Measurements from ENCODE around the gene FABP6. TPM values are rescaled to one million over a fixed set of nuclear protein-coding genes. Genes with fewer than 3 reads are reported as not detected.

The FABP6 gene
- total RNA-seq, 1 experiment from 2014 or later, result not detected

GRCh38 chr5:160270704-160271103 lies 41.4 kb downstream of the FABP6 start:
- 0 out of 2 replicates have a peak, but pooled peaks cover 5% of the 10 kb centered on the region for H3K4me1 ChIP-seq
- no peaks in the 10 kb centered on the region for H3K27me3 Mint-ChIP-seq (ENCODE audit: insufficient read depth, unreplicated experiment)
- no TSS peak for BruUV-seq (replicated peaks)
- peaks cover 25% of the 10 kb centered on the region for H3K36me3 Mint-ChIP-seq (ENCODE audit: insufficient read depth, unreplicated experiment)
- no peaks in the 10 kb centered on the region for H3K9me3 Mint-ChIP-seq (ENCODE audit: unreplicated experiment)
- H3K27ac Mint-ChIP-seq (ENCODE audit: unreplicated experiment), result no peak overlapping the region
- no peaks in the 10 kb centered on the region for H3K27me3 ChIP-seq (replicated peaks; ENCODE audit: control insufficient read depth, insufficient read depth, low read length)
- no peak for DNase-seq
- H3K4me1 Mint-ChIP-seq (ENCODE audit: low read depth, unreplicated experiment), result peaks cover 6% of the 10 kb centered on the region
- H3K4me3 Mint-ChIP-seq (ENCODE audit: unreplicated experiment), result no peak overlapping the region
- H3K9me3 ChIP-seq, result no peaks in the 10 kb centered on the region
- H3K36me3 ChIP-seq (ENCODE audit: control insufficient read depth, insufficient read depth, low read length), result peaks cover 2% of the 10 kb centered on the region; the same call in 1 of the 2 replicates
- H3K4me3 ChIP-seq (ENCODE audit: low read depth, low read length), result no peak overlapping the region
- intact Hi-C loops (cut with micrococcal nuclease; ENCODE audit: unreplicated experiment), result no loop called here
- POLR2A ChIA-PET, result no interaction called here
- CTCF ChIA-PET, result no interaction called here
- TF ChIP-seq, protein P1, sequence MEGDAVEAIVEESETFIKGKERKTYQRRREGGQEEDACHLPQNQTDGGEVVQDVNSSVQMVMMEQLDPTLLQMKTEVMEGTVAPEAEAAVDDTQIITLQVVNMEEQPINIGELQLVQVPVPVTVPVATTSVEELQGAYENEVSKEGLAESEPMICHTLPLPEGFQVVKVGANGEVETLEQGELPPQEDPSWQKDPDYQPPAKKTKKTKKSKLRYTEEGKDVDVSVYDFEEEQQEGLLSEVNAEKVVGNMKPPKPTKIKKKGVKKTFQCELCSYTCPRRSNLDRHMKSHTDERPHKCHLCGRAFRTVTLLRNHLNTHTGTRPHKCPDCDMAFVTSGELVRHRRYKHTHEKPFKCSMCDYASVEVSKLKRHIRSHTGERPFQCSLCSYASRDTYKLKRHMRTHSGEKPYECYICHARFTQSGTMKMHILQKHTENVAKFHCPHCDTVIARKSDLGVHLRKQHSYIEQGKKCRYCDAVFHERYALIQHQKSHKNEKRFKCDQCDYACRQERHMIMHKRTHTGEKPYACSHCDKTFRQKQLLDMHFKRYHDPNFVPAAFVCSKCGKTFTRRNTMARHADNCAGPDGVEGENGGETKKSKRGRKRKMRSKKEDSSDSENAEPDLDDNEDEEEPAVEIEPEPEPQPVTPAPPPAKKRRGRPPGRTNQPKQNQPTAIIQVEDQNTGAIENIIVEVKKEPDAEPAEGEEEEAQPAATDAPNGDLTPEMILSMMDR (IDR thresholded peaks at IDR 0.05; ENCODE audit: insufficient read depth in 1 of 2, low read depth in 1 of 2, low read length in 1 of 2, severe bottlenecking in 1 of 2, unreplicated experiment in 1 of 2), result no peak

GRCh38 chr5:160271396-160271795 lies 42.1 kb downstream of the FABP6 start:
- peaks cover 2% of the 10 kb centered on the region; the same call in 1 of the 2 replicates for H3K36me3 ChIP-seq (ENCODE audit: control insufficient read depth, insufficient read depth, low read length)
- 0 out of 2 replicates have a peak, but pooled peaks cover 5% of the 10 kb centered on the region for H3K4me1 ChIP-seq
- Mint-ChIP-seq H3K4me3 (ENCODE audit: unreplicated experiment) (no peak overlapping the region), H3K27ac (ENCODE audit: unreplicated experiment) (no peak overlapping the region), H3K27me3 (ENCODE audit: insufficient read depth, unreplicated experiment) (no peaks in the 10 kb centered on the region), H3K36me3 (ENCODE audit: insufficient read depth, unreplicated experiment) (peaks cover 24% of the 10 kb centered on the region), H3K4me1 (ENCODE audit: low read depth, unreplicated experiment) (peaks cover 6% of the 10 kb centered on the region), H3K9me3 (ENCODE audit: unreplicated experiment) (no peaks in the 10 kb centered on the region)
- no peak for DNase-seq
- ChIA-PET CTCF (no interaction called here), POLR2A (no interaction called here)
- no TSS peak for BruUV-seq (replicated peaks)
- TF ChIP-seq, protein P1 (IDR thresholded peaks at IDR 0.05; ENCODE audit: insufficient read depth in 1 of 2, low read depth in 1 of 2, low read length in 1 of 2, severe bottlenecking in 1 of 2, unreplicated experiment in 1 of 2), result no peak
- no peaks in the 10 kb centered on the region for H3K9me3 ChIP-seq
- H3K27me3 ChIP-seq (replicated peaks; ENCODE audit: control insufficient read depth, insufficient read depth, low read length), result no peaks in the 10 kb centered on the region
- no peak overlapping the region for H3K4me3 ChIP-seq (ENCODE audit: low read depth, low read length)
- intact Hi-C loops (cut with micrococcal nuclease; ENCODE audit: unreplicated experiment), result no loop called here

DNA sequence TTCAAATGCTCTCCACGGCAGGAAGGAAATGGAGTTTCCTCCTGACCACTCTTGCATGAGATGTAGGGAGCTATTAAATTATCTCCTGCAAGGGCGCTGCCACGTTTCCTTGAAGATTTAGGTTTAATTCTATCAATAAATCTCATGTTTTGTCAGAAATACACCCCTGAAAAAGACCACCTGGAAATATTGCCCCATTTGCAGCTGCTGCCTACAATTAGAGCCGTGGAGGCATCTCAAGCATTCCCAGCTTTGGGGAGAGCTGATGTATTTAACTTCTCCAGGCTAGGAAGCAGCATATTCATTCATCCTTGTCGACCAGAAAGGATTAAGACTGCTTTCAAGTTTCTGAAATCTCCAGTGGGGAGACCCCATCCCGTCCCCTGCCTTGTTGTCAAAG lies 42.5 kb downstream of the FABP6 start:
- intact Hi-C loops (cut with micrococcal nuclease; ENCODE audit: unreplicated experiment), result no loop called here
- Histone ChIP-seq H3K9me3 (no peaks in the 10 kb centered on the region), H3K4me3 (ENCODE audit: low read depth, low read length) (no peak overlapping the region), H3K4me1 (0 out of 2 replicates have a peak, but pooled peaks cover 3% of the 10 kb centered on the region), H3K36me3 (ENCODE audit: control insufficient read depth, insufficient read depth, low read length) (peaks cover 2% of the 10 kb centered on the region; the same call in 1 of the 2 replicates), H3K27me3 (replicated peaks; ENCODE audit: control insufficient read depth, insufficient read depth, low read length) (no peaks in the 10 kb centered on the region)
- Mint-ChIP-seq H3K9me3 (ENCODE audit: unreplicated experiment) (no peaks in the 10 kb centered on the region), H3K27me3 (ENCODE audit: insufficient read depth, unreplicated experiment) (no peaks in the 10 kb centered on the region), H3K4me1 (ENCODE audit: low read depth, unreplicated experiment) (peaks cover 6% of the 10 kb centered on the region), H3K36me3 (ENCODE audit: insufficient read depth, unreplicated experiment) (peaks cover 26% of the 10 kb centered on the region), H3K4me3 (ENCODE audit: unreplicated experiment) (no peak overlapping the region), H3K27ac (ENCODE audit: unreplicated experiment) (no peak overlapping the region)
- ChIA-PET POLR2A (no interaction called here), CTCF (no interaction called here)
- TF ChIP-seq, protein P1 (IDR thresholded peaks at IDR 0.05; ENCODE audit: insufficient read depth in 1 of 2, low read depth in 1 of 2, low read length in 1 of 2, severe bottlenecking in 1 of 2, unreplicated experiment in 1 of 2), result no peak
- no peak for DNase-seq
- BruUV-seq (replicated peaks), result no TSS peak
